C4-2B (cell line): ENCODE results near the gene DAPK1.

Experiments used
- ZFX ChIP-seq: fragments of 450-650 bp; IDR thresholded peaks from 2 replicates; pipeline ENCODE4 v1.6.1; 2017
- TF ChIP-seq, protein P1 (sequence below): fragments of 450-650 bp; conservative IDR thresholded peaks from 2 replicates; pipeline ENCODE4 v1.5.1; 2017; ENCODE audit warnings: mild to moderate bottlenecking

DNA sequence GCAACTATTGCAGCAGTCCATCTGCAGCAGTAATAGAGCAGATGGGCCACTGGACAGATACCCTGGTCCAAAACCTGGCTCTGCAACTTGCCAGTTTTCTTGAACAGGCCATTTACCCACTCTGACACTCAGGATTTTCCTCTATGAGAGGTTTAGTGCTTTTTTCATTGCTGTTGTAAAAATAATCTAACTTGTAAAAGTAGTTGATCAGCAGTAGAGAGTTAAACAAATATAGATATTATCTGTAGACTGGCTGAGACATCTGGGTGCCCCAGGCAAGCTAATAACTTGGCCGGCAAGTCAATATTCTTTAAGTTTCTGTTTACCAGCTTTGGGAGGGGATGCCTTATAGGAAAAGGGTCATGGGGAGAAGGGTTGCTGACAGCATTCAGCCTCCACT lies 4.1 kb downstream of the DAPK1 start:
- TF ChIP-seq, protein P1, sequence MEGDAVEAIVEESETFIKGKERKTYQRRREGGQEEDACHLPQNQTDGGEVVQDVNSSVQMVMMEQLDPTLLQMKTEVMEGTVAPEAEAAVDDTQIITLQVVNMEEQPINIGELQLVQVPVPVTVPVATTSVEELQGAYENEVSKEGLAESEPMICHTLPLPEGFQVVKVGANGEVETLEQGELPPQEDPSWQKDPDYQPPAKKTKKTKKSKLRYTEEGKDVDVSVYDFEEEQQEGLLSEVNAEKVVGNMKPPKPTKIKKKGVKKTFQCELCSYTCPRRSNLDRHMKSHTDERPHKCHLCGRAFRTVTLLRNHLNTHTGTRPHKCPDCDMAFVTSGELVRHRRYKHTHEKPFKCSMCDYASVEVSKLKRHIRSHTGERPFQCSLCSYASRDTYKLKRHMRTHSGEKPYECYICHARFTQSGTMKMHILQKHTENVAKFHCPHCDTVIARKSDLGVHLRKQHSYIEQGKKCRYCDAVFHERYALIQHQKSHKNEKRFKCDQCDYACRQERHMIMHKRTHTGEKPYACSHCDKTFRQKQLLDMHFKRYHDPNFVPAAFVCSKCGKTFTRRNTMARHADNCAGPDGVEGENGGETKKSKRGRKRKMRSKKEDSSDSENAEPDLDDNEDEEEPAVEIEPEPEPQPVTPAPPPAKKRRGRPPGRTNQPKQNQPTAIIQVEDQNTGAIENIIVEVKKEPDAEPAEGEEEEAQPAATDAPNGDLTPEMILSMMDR = no peak
- TF ChIP-seq ZFX = no peak
